MM.1S (cell line): ENCODE measurements around the gene NUP50.

Experiments
- CTCF ChIP-seq: fragments of 300-600 bp; sonication (generic); IDR thresholded peaks from 2 replicates; pipeline ENCODE4 v1.5.1; 2016; ENCODE audit warnings: antibody characterized with exemption, low read length, mixed read lengths
- EZH2 ChIP-seq: fragments of 300-600 bp; sonication (generic); optimal IDR thresholded peaks from 2 replicates; pipeline ENCODE3; 2017; ENCODE audit warnings: low read depth, mild to moderate bottlenecking, antibody characterized with exemption, low read length, mixed read lengths
- EZH2phosphoT487 ChIP-seq: fragments of 300-600 bp; sonication (generic); IDR thresholded peaks from 2 replicates; pipeline ENCODE4 v1.6.1; 2018; ENCODE audit warnings: antibody characterized with exemption, low read length

- TF ChIP-seq EZH2phosphoT487 (no peak), CTCF (no peak), EZH2 (no peak)
Observed at GRCh38 chr22:45192701-45193187, 29.0 kb downstream of the NUP50 start.
